ENCODE measurements around the gene MBP.
A peak's percentile ranks its signal among the peaks of the same experiment; 100 is the strongest.

Gene MBP

DNA sequence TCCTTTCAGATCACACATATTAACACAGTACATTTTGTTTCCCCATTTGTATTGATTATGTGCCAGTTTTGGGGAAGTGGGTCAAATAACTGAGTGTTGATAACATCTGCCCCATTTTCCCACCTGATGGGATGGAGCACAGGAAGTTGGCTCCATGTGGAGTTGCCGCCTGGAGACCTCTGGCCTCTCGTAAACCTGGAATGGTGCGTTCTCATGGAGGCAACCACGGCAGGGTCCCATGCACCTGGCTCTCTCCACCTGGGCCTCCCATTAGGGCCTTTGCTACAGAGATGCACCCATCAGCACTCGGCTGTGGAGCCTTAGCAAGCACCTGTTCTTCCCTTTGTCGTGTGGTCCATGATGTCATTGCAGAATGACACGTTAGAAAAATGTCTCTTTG is 130.6 kb downstream of the MBP start:
- ChIA-PET CTCF (interaction anchor here (1.0 to 7.2 kb wide), 5 partner anchors 11 to 209 kb away, joined by 3 to 268 read pairs (median 15); no protein-coding TSS in a partner anchor), POLR2A (no interaction called here)
- H3K4me3 ChIP-seq (ENCODE audit: low read depth, low read length) = no peak overlapping the region
- TF ChIP-seq, protein P1, sequence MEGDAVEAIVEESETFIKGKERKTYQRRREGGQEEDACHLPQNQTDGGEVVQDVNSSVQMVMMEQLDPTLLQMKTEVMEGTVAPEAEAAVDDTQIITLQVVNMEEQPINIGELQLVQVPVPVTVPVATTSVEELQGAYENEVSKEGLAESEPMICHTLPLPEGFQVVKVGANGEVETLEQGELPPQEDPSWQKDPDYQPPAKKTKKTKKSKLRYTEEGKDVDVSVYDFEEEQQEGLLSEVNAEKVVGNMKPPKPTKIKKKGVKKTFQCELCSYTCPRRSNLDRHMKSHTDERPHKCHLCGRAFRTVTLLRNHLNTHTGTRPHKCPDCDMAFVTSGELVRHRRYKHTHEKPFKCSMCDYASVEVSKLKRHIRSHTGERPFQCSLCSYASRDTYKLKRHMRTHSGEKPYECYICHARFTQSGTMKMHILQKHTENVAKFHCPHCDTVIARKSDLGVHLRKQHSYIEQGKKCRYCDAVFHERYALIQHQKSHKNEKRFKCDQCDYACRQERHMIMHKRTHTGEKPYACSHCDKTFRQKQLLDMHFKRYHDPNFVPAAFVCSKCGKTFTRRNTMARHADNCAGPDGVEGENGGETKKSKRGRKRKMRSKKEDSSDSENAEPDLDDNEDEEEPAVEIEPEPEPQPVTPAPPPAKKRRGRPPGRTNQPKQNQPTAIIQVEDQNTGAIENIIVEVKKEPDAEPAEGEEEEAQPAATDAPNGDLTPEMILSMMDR (IDR thresholded peaks at IDR 0.05; ENCODE audit: insufficient read depth, low read length, missing control alignments) = no peak
- no peak for DNase-seq (ENCODE audit: low read depth, low spot score)

DNA sequence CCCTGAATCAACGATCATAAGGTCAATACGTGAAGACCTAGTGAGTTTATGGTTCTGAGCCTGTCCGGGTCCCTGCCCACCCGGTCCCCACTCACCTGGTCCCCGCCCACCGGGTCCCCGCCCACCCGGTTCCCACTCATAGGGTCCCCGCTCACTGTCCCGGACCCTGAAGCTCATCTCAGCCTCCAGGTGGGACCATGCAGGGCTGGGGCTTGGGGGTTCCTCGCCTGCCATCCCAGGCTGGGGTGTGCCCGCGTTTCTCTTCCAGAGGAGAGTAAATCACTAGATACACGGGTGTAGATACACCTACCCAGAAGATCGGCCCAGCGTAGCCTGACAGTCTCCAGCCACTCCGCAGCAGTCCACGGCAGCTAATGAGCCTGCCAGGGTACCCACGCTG is 131.5 kb downstream of the MBP start:
- DNase-seq (ENCODE audit: low read depth, low spot score) = no peak
- ChIA-PET CTCF (interaction anchor here (0.6 to 7.2 kb wide), 42 partner anchors 9 to 248 kb away, joined by 3 to 268 read pairs (median 5); partner anchors contain the start of gene GALR1), POLR2A (no interaction called here)
- TF ChIP-seq, protein P1 (IDR thresholded peaks at IDR 0.05; ENCODE audit: insufficient read depth, low read length, missing control alignments) = no peak
- no peak overlapping the region for H3K4me3 ChIP-seq (ENCODE audit: low read depth, low read length)

DNA sequence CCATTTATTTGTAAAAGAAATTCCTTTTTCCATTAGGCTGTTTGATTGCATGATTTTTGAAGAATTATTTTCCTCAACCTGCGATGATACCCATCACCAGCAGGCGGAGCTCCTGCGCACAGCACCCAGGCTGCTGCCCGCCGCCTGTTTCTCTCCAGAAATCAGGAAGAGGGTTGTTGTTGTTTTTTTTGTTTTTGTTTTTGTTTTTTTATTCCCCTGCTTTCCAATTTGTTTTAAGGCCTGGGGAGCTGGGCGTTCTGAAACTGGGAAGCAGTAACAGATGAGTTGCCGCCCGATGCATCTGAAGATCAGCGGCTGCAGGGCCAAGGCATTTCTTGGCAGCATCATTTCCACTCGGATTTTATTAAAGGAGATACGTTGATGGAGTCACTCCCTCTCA is 132.1 kb downstream of the MBP start:
- peak overlapping the region; percentile 10 for H3K4me3 ChIP-seq (ENCODE audit: low read depth, low read length)
- no peak for DNase-seq (ENCODE audit: low read depth, low spot score)
- TF ChIP-seq, protein P1 (IDR thresholded peaks at IDR 0.05; ENCODE audit: insufficient read depth, low read length, missing control alignments) = peak; percentile 86
- POLR2A ChIA-PET = no interaction called here
- CTCF ChIA-PET = interaction anchor here (0.6 to 7.2 kb wide), 48 partner anchors 9 to 248 kb away, joined by 3 to 268 read pairs (median 5); partner anchors contain the start of gene GALR1

DNA sequence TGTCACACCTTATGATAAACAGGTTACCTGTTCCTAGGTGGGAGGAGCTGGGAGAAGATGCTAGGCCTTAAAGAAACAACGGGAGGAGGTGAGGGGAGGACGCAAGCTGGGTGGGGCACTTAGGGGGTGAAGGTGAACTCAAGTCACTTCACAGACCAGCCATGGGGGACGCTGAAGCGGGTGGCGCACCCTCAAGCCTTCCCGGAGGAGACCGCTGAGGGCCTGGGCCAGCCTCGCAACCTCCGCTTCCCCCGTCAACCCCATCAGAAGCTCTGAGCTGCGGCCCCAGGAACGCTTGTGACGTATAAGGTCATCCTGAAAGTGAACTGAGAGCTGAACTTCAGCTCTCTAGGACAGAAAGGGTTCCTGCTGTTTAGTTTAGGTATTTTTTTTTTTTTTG is 133.5 kb downstream of the MBP start:
- TF ChIP-seq, protein P1 (IDR thresholded peaks at IDR 0.05; ENCODE audit: insufficient read depth, low read length, missing control alignments) = no peak
- ChIA-PET POLR2A (no interaction called here), CTCF (interaction anchor here (0.6 to 7.2 kb wide), 18 partner anchors 8 to 219 kb away, joined by 3 to 268 read pairs (median 8); no protein-coding TSS in a partner anchor)
- no peak overlapping the region for H3K4me3 ChIP-seq (ENCODE audit: low read depth, low read length)
- DNase-seq (ENCODE audit: low read depth, low spot score) = no peak

DNA sequence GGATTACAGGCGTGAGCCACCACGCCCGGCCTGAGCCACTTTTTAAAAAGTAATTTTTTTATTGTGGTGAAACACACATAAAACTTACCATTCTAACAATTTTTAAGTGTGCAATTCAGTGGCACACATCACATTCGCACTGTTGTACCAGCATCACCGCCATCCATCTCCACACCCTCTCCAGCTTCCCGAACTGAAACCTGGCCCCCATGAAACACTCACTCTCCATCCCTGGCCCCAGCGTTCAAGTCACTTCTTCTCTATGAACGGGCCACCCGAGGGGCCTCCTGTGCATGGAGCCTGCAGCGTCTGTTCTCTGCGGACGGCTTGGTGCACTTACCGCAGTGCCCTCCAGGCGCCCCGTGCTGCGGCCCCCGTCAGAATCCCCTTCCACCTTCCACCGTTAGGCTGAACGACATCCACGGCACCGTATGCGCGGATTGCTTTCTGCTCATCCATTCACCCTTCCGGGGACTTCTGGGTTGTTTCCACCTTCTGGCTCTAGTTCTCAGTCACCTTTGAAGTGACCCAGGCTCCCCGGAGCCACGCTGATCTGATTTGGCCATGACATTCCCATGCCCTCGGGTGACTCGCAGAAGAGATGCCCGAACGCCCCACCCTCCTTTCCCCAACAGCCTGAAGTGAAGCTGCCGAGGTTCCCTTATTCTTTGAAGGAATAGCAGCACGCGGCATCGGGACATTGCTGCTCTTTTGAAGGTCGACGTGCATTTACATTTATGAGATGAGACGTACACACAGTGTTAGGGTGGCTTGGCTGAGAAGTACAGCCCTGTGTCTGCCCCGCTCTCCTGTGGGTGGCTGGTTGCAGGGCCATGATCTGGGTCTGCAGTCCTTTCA is 134.4 kb downstream of the MBP start:
- no peak for DNase-seq (ENCODE audit: low read depth, low spot score)
- no peak overlapping the region for H3K4me3 ChIP-seq (ENCODE audit: low read depth, low read length)
- CTCF ChIA-PET = interaction anchor here (0.6 to 7.4 kb wide), 7 partner anchors 14 to 213 kb away, joined by 3 to 268 read pairs (median 23); no protein-coding TSS in a partner anchor
- TF ChIP-seq, protein P1 (IDR thresholded peaks at IDR 0.05; ENCODE audit: insufficient read depth, low read length, missing control alignments) = no peak
- POLR2A ChIA-PET = no interaction called here

DNA sequence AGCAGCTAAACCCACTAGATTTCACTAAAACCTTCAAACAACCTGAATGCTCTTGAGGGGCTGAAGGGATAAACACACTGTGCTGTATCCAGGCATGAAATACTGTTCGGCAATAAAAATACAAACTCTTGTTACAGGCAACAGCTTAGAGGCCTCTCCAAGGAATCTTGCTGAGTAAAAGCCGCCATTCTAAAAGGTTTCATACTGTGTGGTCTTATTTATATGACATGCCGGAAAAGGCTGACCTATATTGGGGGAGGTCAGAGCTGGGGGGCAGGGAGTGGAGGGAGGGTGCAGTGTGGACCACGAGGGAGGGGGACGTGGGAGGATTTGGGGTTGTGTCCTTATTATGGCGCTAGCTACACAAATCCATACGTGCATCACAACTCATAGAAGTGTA is 136.2 kb downstream of the MBP start:
- POLR2A ChIA-PET = no interaction called here
- DNase-seq (ENCODE audit: low read depth, low spot score) = no peak
- no peak overlapping the region for H3K4me3 ChIP-seq (ENCODE audit: low read depth, low read length)
- TF ChIP-seq, protein P1 (IDR thresholded peaks at IDR 0.05; ENCODE audit: insufficient read depth, low read length, missing control alignments) = no peak
- CTCF ChIA-PET = interaction anchor here (0.8 to 7.4 kb wide), 6 partner anchors 10 to 215 kb away, joined by 3 to 268 read pairs (median 4); no protein-coding TSS in a partner anchor

Measured in AG04449 (cell line).